NCI-H748 (cell line): Measurements from ENCODE around the gene GRM7.

Source experiments
- DNase-seq: peaks from one replicate; lab custom pipeline; 2025; ENCODE audit not compliant: unreplicated experiment; lab: John Stamatoyannopoulos, UW

The GRM7 gene

GRCh38 chr3:7637694-7638093 is 776.8 kb downstream of the GRM7 start:
- DNase-seq = no peak

- DNase-seq = no peak
These were observed 777.2 kb downstream of the GRM7 start for GRCh38 chr3:7638103-7638502.

GRCh38 chr3:7640787-7641186 is 779.9 kb downstream of the GRM7 start:
- no peak for DNase-seq

- DNase-seq = no peak
These were observed 785.9 kb downstream of the GRM7 start for GRCh38 chr3:7646851-7647250.

- no peak for DNase-seq
These were observed 789.6 kb downstream of the GRM7 start for GRCh38 chr3:7650466-7650865.

GRCh38 chr3:7651274-7651673 is 790.4 kb downstream of the GRM7 start:
- peak; percentile 3 for DNase-seq

GRCh38 chr3:7657214-7658112 is 796.5 kb downstream of the GRM7 start:
- DNase-seq = no peak

- DNase-seq = no peak
These were observed 797.4 kb downstream of the GRM7 start for GRCh38 chr3:7658294-7658693.

- no peak for DNase-seq
These were observed 798.2 kb downstream of the GRM7 start for GRCh38 chr3:7659079-7659478.

GRCh38 chr3:7663771-7664170 is 802.9 kb downstream of the GRM7 start:
- DNase-seq = no peak

GRCh38 chr3:7667774-7668173 is 806.9 kb downstream of the GRM7 start:
- DNase-seq = peak; percentile 90

- peak; percentile 47 for DNase-seq
These were observed 808.7 kb downstream of the GRM7 start for GRCh38 chr3:7669641-7670040.

- DNase-seq = no peak
These were observed 817.6 kb downstream of the GRM7 start for GRCh38 chr3:7678521-7678920.

GRCh38 chr3:7682822-7683229 is 821.9 kb downstream of the GRM7 start:
- no peak for DNase-seq

- no peak for DNase-seq
These were observed 822.5 kb downstream of the GRM7 start for GRCh38 chr3:7683426-7683825.

GRCh38 chr3:7684182-7684715 is 823.3 kb downstream of the GRM7 start:
- DNase-seq = no peak

GRCh38 chr3:7687428-7688147 is 826.7 kb downstream of the GRM7 start:
- no peak for DNase-seq

GRCh38 chr3:7692866-7693265 is 832.0 kb downstream of the GRM7 start:
- no peak for DNase-seq

- no peak for DNase-seq
These were observed 833.1 kb downstream of the GRM7 start for GRCh38 chr3:7693976-7694375.

- DNase-seq = peak; percentile 74
These were observed 834.1 kb downstream of the GRM7 start for GRCh38 chr3:7695049-7695448.

- DNase-seq = no peak
These were observed 835.4 kb downstream of the GRM7 start for GRCh38 chr3:7696320-7696719.

GRCh38 chr3:7697548-7697947 is 836.6 kb downstream of the GRM7 start:
- DNase-seq = no peak
